Activated CD4-positive, alpha-beta T cell treated with anti-CD3 and anti-CD28 coated beads for 1 hour (primary cell): ENCODE results near the gene BCAT1.
"Not testable (repeated sequence)": the region's sequence is repeated elsewhere in the genome, so short reads cannot be mapped to it uniquely, and the experiment has no call there.

Experiments used
- DNase-seq: peaks from one replicate; pipeline ENCODE4 v3.0.0-alpha.2; 2020

Gene BCAT1

GRCh38 chr12:24955853-24956252, 7.0 kb upstream of the BCAT1 start:
- DNase-seq, result no peak

GRCh38 chr12:24955389-24955788, 6.5 kb upstream of the BCAT1 start:
- no peak for DNase-seq

GRCh38 chr12:24954261-24954660, 5.4 kb upstream of the BCAT1 start:
- no peak for DNase-seq

GRCh38 chr12:24952389-24952788, 3.5 kb upstream of the BCAT1 start:
- no peak for DNase-seq

GRCh38 chr12:24950231-24950834, 1.4 kb upstream of the BCAT1 start:
- DNase-seq, result no peak

- DNase-seq, result no peak
Measured at GRCh38 chr12:24948420-24948756, 513 bp downstream of the BCAT1 start.

- no peak for DNase-seq
Measured at GRCh38 chr12:24947541-24948419, 1.1 kb downstream of the BCAT1 start.

GRCh38 chr12:24945845-24946244, 3.1 kb downstream of the BCAT1 start:
- no peak for DNase-seq

- no peak for DNase-seq
Measured at GRCh38 chr12:24945039-24945438, 3.9 kb downstream of the BCAT1 start.

GRCh38 chr12:24944601-24944975, 4.3 kb downstream of the BCAT1 start:
- no peak for DNase-seq

- DNase-seq, result no peak
Measured at GRCh38 chr12:24943947-24944600, 4.8 kb downstream of the BCAT1 start.

GRCh38 chr12:24940157-24940556, 8.7 kb downstream of the BCAT1 start:
- no peak for DNase-seq

GRCh38 chr12:24939551-24939950, 9.3 kb downstream of the BCAT1 start:
- DNase-seq, result not testable (repeated sequence)

GRCh38 chr12:24938341-24938740, 10.6 kb downstream of the BCAT1 start:
- no peak for DNase-seq

- no peak for DNase-seq
Measured at GRCh38 chr12:24937553-24938244, 11.2 kb downstream of the BCAT1 start.

GRCh38 chr12:24933694-24934407, 15.1 kb downstream of the BCAT1 start:
- no peak for DNase-seq

- DNase-seq, result no peak
Measured at GRCh38 chr12:24931666-24932405, 17.1 kb downstream of the BCAT1 start.

- no peak for DNase-seq
Measured at GRCh38 chr12:24929953-24930352, 18.9 kb downstream of the BCAT1 start.

- DNase-seq, result not testable (repeated sequence)
Measured at GRCh38 chr12:24928533-24929306, 20.2 kb downstream of the BCAT1 start.

- DNase-seq, result no peak
Measured at GRCh38 chr12:24928131-24928530, 20.8 kb downstream of the BCAT1 start.

- DNase-seq, result not testable (repeated sequence)
Measured at GRCh38 chr12:24926080-24926479, 22.8 kb downstream of the BCAT1 start.
